Astrocyte (in vitro differentiated cells and primary cell): ENCODE results near the gene SLC16A10.

ENCODE experiments used
- EZH2 ChIP-seq: IDR thresholded peaks from 2 replicates; pipeline ENCODE4 v1.6.1; 2012; ENCODE audit warnings: mild to moderate bottlenecking, low read length, inconsistent platforms; ENCODE audit not compliant: insufficient read depth
- TF ChIP-seq, protein P1 (sequence below): IDR thresholded peaks from 2 replicates; pipeline ENCODE4 v1.5.1; 2011; ENCODE audit warnings: low read depth, mild to moderate bottlenecking, inconsistent platforms, low read length, moderate library complexity; ENCODE audit not compliant: insufficient read depth

GRCh38 chr6:111231090-111231459, 143.8 kb downstream of the SLC16A10 start:
- TF ChIP-seq, protein P1, sequence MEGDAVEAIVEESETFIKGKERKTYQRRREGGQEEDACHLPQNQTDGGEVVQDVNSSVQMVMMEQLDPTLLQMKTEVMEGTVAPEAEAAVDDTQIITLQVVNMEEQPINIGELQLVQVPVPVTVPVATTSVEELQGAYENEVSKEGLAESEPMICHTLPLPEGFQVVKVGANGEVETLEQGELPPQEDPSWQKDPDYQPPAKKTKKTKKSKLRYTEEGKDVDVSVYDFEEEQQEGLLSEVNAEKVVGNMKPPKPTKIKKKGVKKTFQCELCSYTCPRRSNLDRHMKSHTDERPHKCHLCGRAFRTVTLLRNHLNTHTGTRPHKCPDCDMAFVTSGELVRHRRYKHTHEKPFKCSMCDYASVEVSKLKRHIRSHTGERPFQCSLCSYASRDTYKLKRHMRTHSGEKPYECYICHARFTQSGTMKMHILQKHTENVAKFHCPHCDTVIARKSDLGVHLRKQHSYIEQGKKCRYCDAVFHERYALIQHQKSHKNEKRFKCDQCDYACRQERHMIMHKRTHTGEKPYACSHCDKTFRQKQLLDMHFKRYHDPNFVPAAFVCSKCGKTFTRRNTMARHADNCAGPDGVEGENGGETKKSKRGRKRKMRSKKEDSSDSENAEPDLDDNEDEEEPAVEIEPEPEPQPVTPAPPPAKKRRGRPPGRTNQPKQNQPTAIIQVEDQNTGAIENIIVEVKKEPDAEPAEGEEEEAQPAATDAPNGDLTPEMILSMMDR, result no peak
- TF ChIP-seq EZH2, result no peak
